Endothelial cell of umbilical vein (primary cell): ENCODE measurements around the gene IL16. TPM values are rescaled to one million over a fixed set of nuclear protein-coding genes. Genes with fewer than 3 reads are reported as not detected.

Experiments used
- BruUV-seq: library from RNA; stranded (reverse); fragments of 400-500 nt; replicated peaks from 2 replicates; lab custom pipeline; 2021; lab: Mats Ljungman, UMichigan
- CTCF ChIA-PET: fragments of 300-600, 350-600 bp; sonication (Branson Sonifier 250); formaldehyde crosslinking; loops from one replicate; lab custom pipeline; 2021; ENCODE audit warnings: antibody characterized with exemption, inconsistent platforms; lab: Charles Lee
- POLR2A ChIA-PET: fragments of 300-600, 350-600 bp; sonication (Branson Sonifier 250); formaldehyde crosslinking; loops from one replicate; lab custom pipeline; 2021; ENCODE audit warnings: antibody characterized with exemption, inconsistent platforms; lab: Charles Lee
- DNase-seq: peaks from one replicate; pipeline ENCODE4 v3.0.0-alpha.2; 2011; ENCODE audit warnings: low read depth, low spot score
- FAIRE-seq: peaks from 2 replicates; lab custom pipeline; 2011; peaks lifted over from hg19 to GRCh38; lab: Jason Lieb, UNC
- H2AFZ ChIP-seq: 2 replicates; pipeline ENCODE4 v1.6.0; 2012; ENCODE audit warnings: low read depth, low read length, control low read depth, inconsistent platforms
- H3K27ac ChIP-seq: 2 replicates; pipeline ENCODE4 v1.5.1; 2011; ENCODE audit warnings: low read depth, mild to moderate bottlenecking, control low read depth, low read length, moderate library complexity; ENCODE audit not compliant: insufficient read depth
- H3K27me3 ChIP-seq, 2 experiments: 2 replicates each; pipeline versions ENCODE4 v1.6.0 to v1.6.1; 2011; ENCODE audit warnings: low read length in 2 of 2, mixed read lengths in 1 of 2; ENCODE audit not compliant: control insufficient read depth in 2 of 2, insufficient read depth in 2 of 2
- H3K36me3 ChIP-seq, 2 experiments: 2 replicates in 1 of 2; 3 replicates in 1 of 2; pipeline ENCODE4 v1.5.1; 2011; ENCODE audit warnings: low read length in 2 of 2, mild to moderate bottlenecking in 1 of 2, moderate library complexity in 1 of 2; ENCODE audit not compliant: control insufficient read depth in 2 of 2, insufficient read depth in 2 of 2; ENCODE audit errors: extremely low read depth in 1 of 2
- H3K4me1 ChIP-seq: 3 replicates; pipeline ENCODE4 v1.5.1; 2011; ENCODE audit warnings: mild to moderate bottlenecking, low read length; ENCODE audit not compliant: control insufficient read depth, insufficient read depth; ENCODE audit errors: extremely low read depth
- H3K4me2 ChIP-seq: 2 replicates; pipeline ENCODE4 v1.6.1; 2011; ENCODE audit warnings: low read length, control low read depth, mixed read lengths; ENCODE audit not compliant: insufficient read depth
- H3K4me3 ChIP-seq, 3 experiments: fragments of 200-600 bp in 1 of 3; sonication (generic), shearing (Covaris generic) in 1 of 3; replicated peaks in 1 of 3; 2 replicates each; pipeline ENCODE4 v1.5.1; 2011 to 2016; ENCODE audit warnings: control low read depth in 3 of 3, low read length in 3 of 3, mild to moderate bottlenecking in 2 of 3, inconsistent platforms in 1 of 3, low read depth in 1 of 3, moderate library complexity in 1 of 3; ENCODE audit not compliant: insufficient read depth in 1 of 3
- H3K79me2 ChIP-seq: 2 replicates; pipeline ENCODE4 v1.6.0; 2012; ENCODE audit warnings: low read length, inconsistent platforms; ENCODE audit not compliant: control insufficient read depth, insufficient read depth
- H3K9ac ChIP-seq: replicated peaks from 2 replicates; pipeline ENCODE3; 2011; ENCODE audit warnings: low read length, control low read depth; ENCODE audit not compliant: insufficient read depth; ENCODE audit errors: extremely low read depth
- H3K9me1 ChIP-seq: replicated peaks from 3 replicates; pipeline ENCODE4 v1.6.0; 2011; ENCODE audit warnings: mild to moderate bottlenecking, low read length; ENCODE audit not compliant: control insufficient read depth, insufficient read depth; ENCODE audit errors: extremely low read depth
- H3K9me3 ChIP-seq: replicated peaks from 2 replicates; pipeline ENCODE4 v1.5.1; 2012; ENCODE audit warnings: low read length, inconsistent platforms; ENCODE audit not compliant: control insufficient read depth, insufficient read depth
- H4K20me1 ChIP-seq: replicated peaks from 2 replicates; pipeline ENCODE3; 2011; ENCODE audit warnings: mild to moderate bottlenecking, low read length; ENCODE audit not compliant: control insufficient read depth, insufficient read depth; ENCODE audit errors: extremely low read depth
- CTCF ChIP-seq, 2 donors: IDR thresholded peaks; 1 replicate in 1 of 2; 2 replicates in 1 of 2; pipeline ENCODE4 v1.5.1; 2011; ENCODE audit warnings: low read length in 2 of 2, mild to moderate bottlenecking in 2 of 2, moderate library complexity in 2 of 2, control low read depth in 1 of 2, inconsistent platforms in 1 of 2, low read depth in 1 of 2; ENCODE audit not compliant: insufficient read depth in 1 of 2; ENCODE audit errors: extremely low read depth in 1 of 2
- EZH2 ChIP-seq: IDR thresholded peaks from 2 replicates; pipeline ENCODE4 v1.6.1; 2012; ENCODE audit warnings: borderline replicate concordance, low read depth, mild to moderate bottlenecking, moderate library complexity, low read length, inconsistent platforms; ENCODE audit not compliant: severe bottlenecking
- GATA2 ChIP-seq: IDR thresholded peaks from 2 replicates; pipeline ENCODE4 v1.7.0; 2011; ENCODE audit warnings: low read depth, mild to moderate bottlenecking, moderate library complexity, mixed read lengths, low read length; ENCODE audit not compliant: insufficient read length, insufficient read depth
- JUN ChIP-seq: IDR thresholded peaks from 2 replicates; pipeline ENCODE4 v1.6.1; 2011; ENCODE audit warnings: borderline replicate concordance, low read depth; ENCODE audit not compliant: insufficient read length, insufficient read depth
- MAX ChIP-seq: IDR thresholded peaks from 2 replicates; pipeline ENCODE4 v1.6.1; 2011; ENCODE audit not compliant: insufficient read depth, insufficient read length
- MYC ChIP-seq: IDR thresholded peaks from one replicate; pipeline ENCODE4 v1.6.1; 2011; ENCODE audit warnings: mild to moderate bottlenecking, low read depth, low read length
- POLR2A ChIP-seq: IDR thresholded peaks from 2 replicates; pipeline ENCODE4 v1.6.1; 2012; ENCODE audit warnings: low read depth, mild to moderate bottlenecking, control low read depth, low read length
- POLR2AphosphoS5 ChIP-seq: IDR thresholded peaks from 2 replicates; pipeline ENCODE4 v1.6.1; 2012; ENCODE audit warnings: low read depth, mild to moderate bottlenecking, control low read depth, low read length, moderate library complexity; ENCODE audit not compliant: insufficient read depth
- dilution Hi-C: fragments of 300-500 bp; cut with MboI; formaldehyde crosslinking; loops from one replicate; pipeline ENCODE4 v1.15.0; 2019; ENCODE audit warnings: low sequenced_read_pairs; ENCODE audit not compliant: extremely low pct_ligation_motif_present
- intact Hi-C: fragments of 100-400 bp; cut with micrococcal nuclease; formaldehyde crosslinking; loops from one replicate; pipeline ENCODE4 v1.10.0; 2022
- polyA plus RNA-seq, 4 experiments: library from polyadenylated mRNA; depleted of rRNA in 3 of 4; stranded (reverse) in 3 of 4; unstranded in 1 of 4; fragments of >200 nt; gene quantifications; 2 replicates each; pipeline versions ENCODE4 v1.2.1 to v1.2.3, GENCODE V29; 2011 to 2012; ENCODE audit warnings: missing spikeins in 1 of 4
- total RNA-seq: library from RNA; stranded (reverse); gene quantifications from 2 replicates; pipeline ENCODE4 v1.2.3, GENCODE V29; 2021

IL16 gene
- total and polyA plus RNA-seq, 2 donors (not counting 3 experiments of a cell fraction or from before 2014, with no cell fraction given), result 0.29 to 2.1 TPM

GRCh38 chr15:81270188-81270587 lies 73.5 kb downstream of the IL16 start:
- FAIRE-seq (no peak), DNase-seq (no peak)
- Histone ChIP-seq H3K27ac (no peak overlapping the region), H3K4me1 (peaks cover 5% of the 10 kb centered on the region), H4K20me1 (no peaks in the 10 kb centered on the region), H3K79me2 (no peaks in the 10 kb centered on the region), H3K4me2 (no peak overlapping the region), H3K36me3 (no peaks in the 10 kb centered on the region), H3K4me3 (no peak overlapping the region), H3K27me3 (peaks cover 6% of the 10 kb centered on the region in 2 experiments), H3K9me3 (no peaks in the 10 kb centered on the region), H3K9me1 (no peaks in the 10 kb centered on the region), H3K9ac (no peak overlapping the region), H2AFZ (no peak overlapping the region)
- dilution Hi-C loops (no loop called here), intact Hi-C loops (loop anchor here (10.0 kb wide), 1 partner anchor 775 kb away; the partner anchor contains the start of gene MEX3B)
- ChIA-PET POLR2A (no interaction called here), CTCF (no interaction called here)
- no TSS peak for BruUV-seq
- TF ChIP-seq POLR2AphosphoS5 (no peak), JUN (no peak), GATA2 (no peak), EZH2 (no peak), MYC (no peak)

- BruUV-seq, result no TSS peak
- Histone ChIP-seq H3K79me2 (no peaks in the 10 kb centered on the region), H3K4me2 (no peak overlapping the region), H3K27ac (no peak overlapping the region), H3K27me3 (peaks cover 6 to 8% of the 10 kb centered on the region in 2 experiments), H4K20me1 (no peaks in the 10 kb centered on the region), H3K9me3 (no peaks in the 10 kb centered on the region), H3K9ac (no peak overlapping the region), H3K4me1 (peaks cover 4% of the 10 kb centered on the region), H3K36me3 (no peaks in the 10 kb centered on the region), H3K4me3 (no peak overlapping the region), H2AFZ (no peak overlapping the region), H3K9me1 (no peaks in the 10 kb centered on the region)
- no peak for DNase-seq
- CTCF ChIA-PET, result interaction anchor here (2.0 to 5.5 kb wide), 2 partner anchors 115 to 129 kb away, joined by 7 to 142 read pairs; no protein-coding TSS in a partner anchor
- no peak for TF ChIP-seq CTCF (IDR thresholded peaks at IDR 0.05; ENCODE audit: extremely low read depth in 1 of 2, insufficient read depth in 1 of 2, low read depth in 1 of 2, low read length in 2 of 2)
- TF ChIP-seq MAX, result no peak
- TF ChIP-seq MYC, result no peak
- no peak for TF ChIP-seq POLR2A
- TF ChIP-seq POLR2AphosphoS5, result no peak
- intact Hi-C loops (loop anchor here (10.0 kb wide), 1 partner anchor 774 kb away; the partner anchor contains the start of gene MEX3B), dilution Hi-C loops (no loop called here)
- POLR2A ChIA-PET, result no interaction called here
- no peak for FAIRE-seq
These were observed 74.3 kb downstream of the IL16 start for GRCh38 chr15:81270781-81271491.
